Measurements from ENCODE around the gene ZNF580. TPM values are rescaled to one million over a fixed set of nuclear protein-coding genes. Genes with fewer than 3 reads are reported as not detected.
A peak's percentile ranks its signal among the peaks of the same experiment; 100 is the strongest.

The ZNF580 gene
- total RNA-seq, 1 donor from 2014 or later, result 50.9 TPM

DNA sequence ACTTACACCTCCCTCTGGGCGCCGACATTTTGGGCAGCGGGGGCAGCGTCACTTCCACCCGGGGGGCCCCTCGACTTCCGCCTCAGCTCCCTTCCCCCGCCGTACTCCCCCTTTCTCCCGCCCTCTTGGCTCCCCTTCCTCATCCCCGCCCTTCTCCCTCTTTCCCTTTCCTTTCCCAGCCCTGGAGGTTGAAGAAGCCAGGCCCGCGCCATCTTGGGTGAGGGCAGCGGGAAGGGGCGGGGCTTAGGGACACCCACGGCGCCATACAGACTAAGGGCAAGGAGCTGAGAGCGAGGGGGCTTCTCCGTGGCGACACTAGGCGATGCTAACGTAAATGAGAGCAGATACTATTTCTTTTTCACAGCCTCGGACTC, 41.3 kb upstream of the ZNF580 start, which contains the start of gene FIZ1:
TSS of gene FIZ1 (minus strand) at position 50 of the 374 bp plus-strand sequence. CDS start 1,652 bp downstream, outside the sequence.
- Mint-ChIP-seq H3K27ac (peak within 1 kb of the TSS; percentile 100), H3K4me3 (peak within 1 kb of the TSS; percentile 99), H3K9me3 (peaks cover 11% of the 10 kb centered on the region), H3K4me1 (peaks cover 19% of the 10 kb centered on the region), H3K27me3 (ENCODE audit: low read depth) (no peaks in the 10 kb centered on the region), H3K36me3 (peaks cover 36% of the 10 kb centered on the region)
- peak; percentile 95 to 98 for DNase-seq (ENCODE audit: low spot score in 2 of 2, unreplicated experiment in 2 of 2)
- TF ChIP-seq, protein P1, sequence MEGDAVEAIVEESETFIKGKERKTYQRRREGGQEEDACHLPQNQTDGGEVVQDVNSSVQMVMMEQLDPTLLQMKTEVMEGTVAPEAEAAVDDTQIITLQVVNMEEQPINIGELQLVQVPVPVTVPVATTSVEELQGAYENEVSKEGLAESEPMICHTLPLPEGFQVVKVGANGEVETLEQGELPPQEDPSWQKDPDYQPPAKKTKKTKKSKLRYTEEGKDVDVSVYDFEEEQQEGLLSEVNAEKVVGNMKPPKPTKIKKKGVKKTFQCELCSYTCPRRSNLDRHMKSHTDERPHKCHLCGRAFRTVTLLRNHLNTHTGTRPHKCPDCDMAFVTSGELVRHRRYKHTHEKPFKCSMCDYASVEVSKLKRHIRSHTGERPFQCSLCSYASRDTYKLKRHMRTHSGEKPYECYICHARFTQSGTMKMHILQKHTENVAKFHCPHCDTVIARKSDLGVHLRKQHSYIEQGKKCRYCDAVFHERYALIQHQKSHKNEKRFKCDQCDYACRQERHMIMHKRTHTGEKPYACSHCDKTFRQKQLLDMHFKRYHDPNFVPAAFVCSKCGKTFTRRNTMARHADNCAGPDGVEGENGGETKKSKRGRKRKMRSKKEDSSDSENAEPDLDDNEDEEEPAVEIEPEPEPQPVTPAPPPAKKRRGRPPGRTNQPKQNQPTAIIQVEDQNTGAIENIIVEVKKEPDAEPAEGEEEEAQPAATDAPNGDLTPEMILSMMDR (IDR thresholded peaks at IDR 0.05; ENCODE audit: unreplicated experiment), result no peak

DNA sequence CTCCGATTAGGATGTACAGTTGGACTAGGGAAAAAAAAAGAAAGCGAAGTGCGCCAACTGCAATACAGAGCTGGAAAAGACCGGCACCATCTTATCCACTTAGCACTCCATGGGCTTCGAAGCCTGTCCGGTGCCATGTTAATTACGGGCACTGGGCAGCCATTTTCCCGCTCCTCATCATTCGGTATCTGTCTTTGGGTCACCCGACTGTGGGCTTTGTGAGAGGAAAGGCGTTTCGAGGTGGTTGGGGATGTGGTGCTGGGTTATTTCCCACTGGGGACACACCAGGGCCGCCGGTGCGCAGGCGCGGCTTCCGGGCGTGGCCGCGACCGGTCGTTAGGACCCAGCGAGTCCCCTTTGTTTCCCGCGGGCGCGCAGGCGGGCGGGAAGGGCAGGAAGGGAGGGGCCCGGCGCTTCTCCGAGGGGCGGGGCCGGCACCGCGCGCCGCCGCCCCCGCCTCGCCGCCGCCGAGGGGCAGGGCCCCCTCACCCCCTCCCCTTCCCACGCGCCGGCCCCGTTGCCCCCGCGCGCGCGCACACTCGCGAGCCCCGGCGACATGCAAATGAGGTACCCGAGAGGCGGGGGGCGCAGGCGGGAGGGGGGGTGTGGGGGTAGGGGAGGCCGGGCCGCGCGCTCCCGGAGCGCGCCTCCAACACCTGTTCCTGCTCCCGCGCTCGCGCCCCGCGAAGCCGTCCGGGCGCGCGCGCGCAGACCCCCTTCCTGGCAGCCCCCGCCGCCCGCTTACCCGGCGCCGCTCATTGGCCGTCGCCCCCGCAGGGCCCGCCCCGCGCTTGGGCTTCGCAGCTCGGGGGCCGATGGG, 40.8 kb upstream of the ZNF580 start, which contains the start of gene ZNF524:
TSS of gene ZNF524 (plus strand) at position 447 of the 820 bp plus-strand sequence. CDS start 1,825 bp downstream, outside the sequence.
- TF ChIP-seq, protein P1 (IDR thresholded peaks at IDR 0.05; ENCODE audit: unreplicated experiment), result no peak
- Mint-ChIP-seq H3K27me3 (ENCODE audit: low read depth) (no peaks in the 10 kb centered on the region), H3K36me3 (peaks cover 31% of the 10 kb centered on the region), H3K4me3 (peak within 1 kb of the TSS; percentile 99), H3K4me1 (peaks cover 24% of the 10 kb centered on the region), H3K9me3 (peaks cover 8% of the 10 kb centered on the region), H3K27ac (peak within 1 kb of the TSS; percentile 100)
- peak; percentile 84 to 87 for DNase-seq (ENCODE audit: low spot score in 2 of 2, unreplicated experiment in 2 of 2)

DNA sequence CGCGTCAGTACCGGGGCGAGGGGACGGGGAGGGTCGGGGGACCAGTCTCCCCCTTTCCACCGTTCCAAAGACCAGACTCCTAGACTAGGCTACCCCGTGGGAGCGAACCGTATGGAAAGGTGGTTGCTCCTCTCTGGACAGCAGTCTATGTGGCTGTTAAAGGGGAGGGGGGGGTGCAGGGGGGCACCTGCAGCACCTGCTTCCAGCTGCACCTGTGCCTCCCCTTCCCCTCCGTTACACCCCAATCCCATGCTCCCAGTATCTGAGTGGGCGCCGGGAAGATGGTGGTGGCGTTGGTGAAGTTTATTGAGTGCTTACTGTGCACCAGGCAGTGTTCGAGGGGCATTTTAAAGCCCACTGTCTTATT, 40.2 kb upstream of the ZNF580 start:
- H3K27ac Mint-ChIP-seq, result peak overlapping the region; percentile 83
- TF ChIP-seq, protein P1 (IDR thresholded peaks at IDR 0.05; ENCODE audit: unreplicated experiment), result no peak

DNA sequence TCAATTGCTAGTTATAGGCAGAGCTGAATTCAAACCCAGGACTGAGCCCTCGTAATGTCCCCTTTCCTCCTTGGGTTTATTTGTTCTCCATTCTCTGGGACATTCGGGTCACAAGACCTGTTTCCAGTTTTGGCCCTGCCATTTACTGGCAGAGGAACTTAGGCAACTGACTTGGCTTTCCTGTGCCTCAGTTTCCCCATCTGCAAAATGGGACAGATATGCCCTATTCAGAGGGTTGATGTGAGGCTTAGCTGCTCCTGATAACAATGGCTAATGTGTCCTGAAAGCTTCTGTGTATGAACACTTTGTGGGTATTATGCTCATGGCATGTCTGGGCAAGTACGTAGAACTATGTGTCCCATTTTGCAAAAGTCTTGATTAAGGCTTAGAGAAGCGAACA, 39.7 kb upstream of the ZNF580 start:
- Mint-ChIP-seq H3K4me3 (peak overlapping the region; percentile 71), H3K27me3 (ENCODE audit: low read depth) (no peaks in the 10 kb centered on the region), H3K27ac (peak overlapping the region; percentile 83), H3K36me3 (peaks cover 21% of the 10 kb centered on the region), H3K4me1 (peaks cover 25% of the 10 kb centered on the region), H3K9me3 (no peaks in the 10 kb centered on the region)
- no peak for DNase-seq (ENCODE audit: low spot score in 2 of 2, unreplicated experiment in 2 of 2)
- TF ChIP-seq, protein P1 (IDR thresholded peaks at IDR 0.05; ENCODE audit: unreplicated experiment), result no peak

More for the DNA sequence above, 40.2 kb upstream of the ZNF580 start:
- DNase-seq (ENCODE audit: low spot score in 2 of 2, unreplicated experiment in 2 of 2), result no peak
- Mint-ChIP-seq H3K36me3 (peaks cover 25% of the 10 kb centered on the region), H3K4me3 (peak overlapping the region; percentile 71), H3K4me1 (peaks cover 24% of the 10 kb centered on the region), H3K9me3 (peaks cover 2% of the 10 kb centered on the region), H3K27me3 (ENCODE audit: low read depth) (no peaks in the 10 kb centered on the region)

DNA sequence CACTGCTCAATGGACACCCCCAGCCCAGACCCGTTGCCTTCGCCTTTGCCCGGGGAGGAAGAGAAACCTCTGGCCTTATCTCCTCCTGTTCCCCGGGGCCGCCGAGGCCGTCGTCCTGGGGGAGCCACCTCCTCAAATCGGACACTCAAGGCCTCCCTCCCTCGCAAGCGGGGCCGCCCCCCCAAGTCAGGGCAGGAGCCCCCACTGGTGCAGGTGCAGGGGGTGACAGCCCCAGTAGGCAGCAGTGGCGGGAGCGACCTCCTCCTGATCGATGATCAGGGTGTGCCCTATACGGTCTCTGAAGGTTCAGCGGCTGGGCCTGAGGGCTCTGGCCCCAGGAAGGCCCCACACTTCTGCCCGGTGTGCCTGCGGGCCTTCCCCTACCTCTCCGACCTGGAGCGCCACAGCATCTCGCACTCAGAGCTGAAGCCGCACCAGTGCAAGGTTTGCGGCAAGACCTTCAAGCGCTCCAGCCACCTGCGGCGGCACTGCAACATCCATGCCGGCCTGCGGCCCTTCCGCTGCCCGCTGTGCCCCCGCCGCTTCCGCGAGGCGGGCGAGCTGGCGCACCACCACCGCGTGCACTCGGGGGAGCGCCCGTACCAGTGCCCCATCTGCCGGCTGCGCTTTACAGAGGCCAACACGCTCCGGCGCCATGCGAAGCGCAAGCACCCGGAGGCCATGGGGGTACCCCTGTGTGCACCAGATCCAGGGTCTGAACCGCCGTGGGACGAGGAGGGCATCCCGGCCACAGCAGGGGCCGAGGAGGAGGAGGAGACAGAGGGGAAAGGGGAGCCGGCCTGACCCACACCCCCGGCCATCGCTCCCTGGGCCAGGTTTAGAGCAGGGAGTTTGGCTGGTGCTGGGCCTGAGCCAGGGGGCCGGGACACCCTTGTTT, 38.4 kb upstream of the ZNF580 start:
- no peak overlapping the region for H3K27ac Mint-ChIP-seq
- DNase-seq (ENCODE audit: low spot score in 2 of 2, unreplicated experiment in 2 of 2), result no peak
- H3K27me3 Mint-ChIP-seq (ENCODE audit: low read depth), result no peaks in the 10 kb centered on the region
- TF ChIP-seq, protein P1 (IDR thresholded peaks at IDR 0.05; ENCODE audit: unreplicated experiment), result no peak
- no peaks in the 10 kb centered on the region for H3K9me3 Mint-ChIP-seq
- peaks cover 9% of the 10 kb centered on the region for H3K36me3 Mint-ChIP-seq
- H3K4me3 Mint-ChIP-seq, result no peak overlapping the region
- H3K4me1 Mint-ChIP-seq, result peaks cover 36% of the 10 kb centered on the region
